Cerebellar cortex (tissue), 1 donor: ENCODE data around the gene ARHGAP32.
"Not testable (repeated sequence)": the region's sequence is repeated elsewhere in the genome, so short reads cannot be mapped to it uniquely, and the experiment has no call there.

Experiments
- DNase-seq: peaks from one replicate; pipeline ENCODE4 v3.0.0-alpha.2; 2015; ENCODE audit warnings: low spot score

The ARHGAP32 gene

GRCh38 chr11:128933481-128934178 is 258.5 kb downstream of the ARHGAP32 start:
- DNase-seq: no peak

GRCh38 chr11:128931668-128932067 is 260.5 kb downstream of the ARHGAP32 start:
- no peak for DNase-seq

GRCh38 chr11:128931066-128931465 is 261.1 kb downstream of the ARHGAP32 start:
- no peak for DNase-seq

DNA sequence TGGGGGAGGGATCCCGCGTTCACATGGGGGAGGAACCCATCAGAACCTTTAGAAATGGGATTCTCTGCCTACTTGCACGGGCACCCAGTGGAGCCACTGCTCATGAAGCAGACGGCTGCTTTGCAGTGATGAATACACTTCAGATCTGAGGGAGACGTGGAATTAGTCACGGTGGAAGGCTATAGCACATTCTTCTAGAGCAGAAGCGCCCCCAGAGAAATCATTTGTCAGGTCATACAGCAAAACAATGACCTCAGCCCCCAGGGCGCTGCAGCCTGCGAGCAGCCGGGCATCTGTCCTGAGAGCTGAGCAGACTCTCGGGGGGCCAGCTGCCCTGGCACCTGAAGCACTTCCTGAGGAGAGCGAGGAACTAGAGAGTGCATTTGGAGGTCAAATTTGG is 262.1 kb downstream of the ARHGAP32 start:
- DNase-seq: no peak

DNA sequence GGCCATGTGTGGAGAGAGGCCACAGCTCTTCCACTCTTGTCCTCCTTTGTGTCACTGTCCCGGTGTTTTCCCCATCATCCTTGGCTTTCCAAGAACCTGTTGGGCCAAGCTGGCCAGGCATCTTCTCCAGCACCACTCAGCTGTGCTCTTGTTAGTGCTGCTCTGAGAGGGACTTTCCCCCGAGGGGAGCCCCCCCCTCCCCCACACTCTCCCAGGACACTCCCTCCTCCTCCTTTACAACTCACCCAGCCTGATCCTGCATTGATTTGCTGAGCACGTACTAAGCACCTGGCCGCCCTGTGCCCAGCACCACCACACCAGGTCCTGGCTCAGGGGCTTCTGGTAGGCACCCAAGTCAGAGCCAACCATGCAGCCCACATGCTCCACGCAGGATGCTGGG is 262.7 kb downstream of the ARHGAP32 start:
- no peak for DNase-seq

- no peak for DNase-seq
Observed at GRCh38 chr11:128928400-128928799, 263.7 kb downstream of the ARHGAP32 start.

- DNase-seq: no peak
Observed at GRCh38 chr11:128927683-128928336, 264.3 kb downstream of the ARHGAP32 start.

DNA sequence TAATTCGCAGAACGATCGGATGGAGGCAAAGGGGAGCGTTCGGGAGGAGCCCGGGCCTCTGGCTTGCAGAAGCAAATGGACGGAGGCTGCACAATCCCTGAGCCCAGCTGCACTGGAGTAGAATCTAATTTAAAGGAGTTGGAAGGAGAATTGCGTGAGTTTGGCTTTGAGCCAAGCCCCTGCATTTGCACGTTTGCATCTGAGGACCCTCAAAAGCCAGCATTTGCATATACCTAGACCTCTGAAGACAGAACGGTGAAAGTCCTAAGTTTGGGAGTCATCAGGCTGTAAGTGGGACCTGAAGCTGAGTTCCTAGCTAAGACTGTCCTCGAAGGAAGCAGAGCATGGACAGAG is 265.0 kb downstream of the ARHGAP32 start:
- DNase-seq: no peak

GRCh38 chr11:128926437-128927107 is 265.6 kb downstream of the ARHGAP32 start:
- DNase-seq: no peak

- DNase-seq: no peak
Observed at GRCh38 chr11:128926000-128926399, 266.1 kb downstream of the ARHGAP32 start.

GRCh38 chr11:128925250-128925600 is 266.9 kb downstream of the ARHGAP32 start:
- no peak for DNase-seq

GRCh38 chr11:128924510-128925249 is 267.4 kb downstream of the ARHGAP32 start:
- DNase-seq: no peak

GRCh38 chr11:128924104-128924503 is 268.0 kb downstream of the ARHGAP32 start:
- no peak for DNase-seq

DNA sequence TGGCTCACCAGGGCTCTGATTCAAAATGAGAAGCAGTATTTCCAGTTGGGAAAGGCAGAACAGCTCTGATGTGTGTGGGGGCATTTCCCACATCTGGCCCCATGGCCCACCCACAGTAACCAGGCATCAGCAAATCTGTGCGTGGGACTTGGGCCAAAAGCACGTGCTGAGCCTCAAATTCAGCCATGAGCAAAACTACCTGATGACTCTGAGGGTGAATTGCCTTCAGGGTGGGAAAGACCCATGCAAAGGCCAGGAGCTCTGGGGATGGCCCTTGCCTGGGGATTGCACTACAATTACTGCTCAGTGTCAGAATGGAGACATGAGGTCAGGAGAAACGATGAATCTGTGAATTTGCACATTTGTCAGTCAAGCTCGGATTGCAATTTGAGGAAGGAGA is 270.3 kb downstream of the ARHGAP32 start:
- DNase-seq: no peak

DNA sequence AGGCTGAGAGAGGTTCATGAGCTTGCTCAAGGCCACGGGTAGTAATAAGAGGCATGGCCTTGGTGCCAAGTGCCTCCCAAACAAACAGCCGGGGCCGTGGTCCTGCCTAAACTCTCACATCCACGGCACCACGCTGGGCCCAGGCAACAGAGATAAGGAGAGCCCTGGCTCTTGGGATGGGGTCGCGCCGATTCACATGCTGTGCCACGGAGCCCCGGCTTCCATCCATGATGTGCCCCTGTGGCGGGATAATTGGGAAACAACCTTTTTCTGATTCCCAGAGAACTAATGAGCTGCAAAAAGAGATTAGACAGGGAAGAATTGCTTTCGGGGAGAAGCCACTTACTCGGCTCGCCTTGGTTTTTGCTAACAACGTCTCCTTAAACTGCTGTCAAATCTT is 271.5 kb downstream of the ARHGAP32 start:
- no peak for DNase-seq

DNA sequence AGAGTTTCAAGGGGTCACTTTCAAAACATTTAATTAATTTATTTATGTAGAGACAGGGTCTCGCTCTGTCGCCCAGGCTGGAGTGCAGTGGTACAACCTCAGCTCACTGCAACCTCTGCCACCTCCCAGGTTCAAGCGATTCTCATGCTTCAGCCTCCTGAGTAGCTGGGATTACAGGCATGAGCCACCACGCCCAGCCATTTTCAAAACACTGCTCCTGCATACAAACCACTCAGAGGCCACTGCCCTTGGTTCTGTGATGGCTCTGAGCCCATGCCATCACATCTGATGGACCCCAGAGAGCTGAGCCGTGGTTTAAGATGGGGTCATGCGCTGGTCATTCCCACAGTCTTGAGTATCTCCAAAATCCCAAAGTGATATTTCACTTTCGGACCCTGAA is 272.5 kb downstream of the ARHGAP32 start:
- DNase-seq: not testable (repeated sequence)

- no peak for DNase-seq
Observed at GRCh38 chr11:128919216-128919615, 272.9 kb downstream of the ARHGAP32 start.

DNA sequence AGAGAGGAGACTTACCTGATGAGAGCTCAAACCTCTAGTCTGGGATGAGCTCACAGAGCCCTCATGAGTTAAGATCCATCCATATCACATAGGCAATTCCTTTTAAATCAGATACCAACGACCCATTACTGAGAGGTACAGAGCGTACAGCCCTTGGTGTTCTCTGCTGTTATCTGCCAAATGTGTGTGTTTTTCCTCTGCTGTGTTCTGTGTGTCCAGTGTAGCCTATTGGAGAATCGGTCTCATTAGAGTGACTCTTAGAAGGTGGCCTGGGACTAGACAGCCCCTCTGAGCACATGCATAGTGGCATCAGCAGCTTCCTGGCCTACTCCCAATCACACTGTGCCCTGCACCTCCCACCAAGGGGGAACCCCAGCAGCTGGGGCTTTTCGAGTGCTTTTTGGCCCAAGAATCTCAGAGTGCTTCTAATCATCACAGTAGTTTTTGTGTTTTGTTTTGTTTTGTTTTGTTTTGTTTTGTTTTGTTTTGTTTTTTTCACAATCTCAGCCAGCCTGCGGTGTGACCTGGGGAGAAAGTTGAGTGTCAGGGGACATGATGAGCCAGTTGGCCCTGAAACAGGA is 274.9 kb downstream of the ARHGAP32 start:
- DNase-seq: no peak

DNA sequence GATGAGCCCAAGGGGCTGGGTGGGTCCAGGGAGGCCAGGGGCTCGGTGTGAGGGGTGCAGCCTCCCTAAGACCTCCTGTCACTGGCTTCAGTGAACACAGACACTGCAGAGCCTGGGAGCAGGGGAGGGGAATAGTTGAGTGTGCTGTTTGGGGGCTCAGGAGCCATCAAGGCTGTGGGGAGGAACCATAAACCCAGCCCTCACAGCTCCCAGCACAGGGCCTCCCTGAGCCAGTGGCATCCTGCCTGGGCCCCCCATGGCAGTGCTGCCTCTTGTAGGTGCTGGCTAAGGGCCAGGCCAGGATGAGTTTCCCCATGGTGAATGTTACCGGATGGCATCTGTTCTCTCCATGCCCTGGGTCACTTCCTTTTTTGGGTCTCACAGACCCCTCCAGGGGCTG is 275.4 kb downstream of the ARHGAP32 start:
- no peak for DNase-seq

DNA sequence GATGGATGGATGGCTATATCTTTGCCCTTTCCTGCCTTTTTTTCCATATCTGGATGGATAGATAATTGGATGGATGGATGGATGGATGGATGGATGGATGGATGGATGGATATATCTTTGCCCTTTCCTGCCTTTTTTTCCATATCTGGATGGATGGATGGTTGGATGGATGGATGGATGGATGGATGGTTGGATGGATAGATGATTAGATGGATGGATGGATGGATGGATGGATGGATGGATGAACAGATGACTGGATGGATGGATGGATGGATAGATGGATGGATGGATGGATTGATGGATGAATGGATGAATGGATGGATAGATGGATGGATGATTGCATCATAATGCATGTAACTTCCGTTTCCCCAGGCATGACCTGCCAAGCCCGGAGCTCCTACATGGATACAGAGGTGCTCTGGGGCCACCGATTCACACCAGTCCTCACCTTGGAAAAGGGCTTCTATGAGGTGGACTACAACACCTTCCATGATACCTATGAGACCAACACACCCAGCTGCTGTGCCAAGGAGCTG is 276.0 kb downstream of the ARHGAP32 start:
- no peak for DNase-seq

DNA sequence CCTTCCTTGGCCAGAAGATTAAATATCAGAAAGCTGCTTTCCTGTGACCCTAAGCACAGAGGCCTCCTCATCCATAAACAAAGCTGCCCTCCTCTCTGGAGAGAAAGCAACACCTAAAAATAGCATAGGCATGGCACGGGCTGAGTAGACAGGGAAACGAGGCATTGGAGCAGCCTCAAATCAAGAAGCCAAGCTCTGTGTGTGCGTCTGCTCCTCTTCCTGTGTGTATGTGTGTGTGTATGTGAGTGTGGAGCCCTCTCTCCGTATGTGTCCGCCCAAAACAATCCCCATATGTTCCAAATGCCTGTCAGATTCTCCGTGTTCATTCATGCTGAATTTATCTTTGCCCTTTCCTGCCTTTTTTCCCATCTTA is 277.0 kb downstream of the ARHGAP32 start:
- peak; percentile 35 for DNase-seq
